HepG2 (cell line): ENCODE data around the gene FLOT2. TPM values are rescaled to one million over a fixed set of nuclear protein-coding genes. Genes with fewer than 3 reads are reported as not detected.

Experiments used
- ATAC-seq: fragments of 200-7000 bp; cut with Tn5 transposase; 3 replicates; pipeline ENCODE4 v1.9.1; 2020; ENCODE audit warnings: mild to moderate bottlenecking, moderate library complexity
- BruUV-seq: library from RNA; stranded (reverse); fragments of 400-500 nt; replicated peaks from 2 replicates; lab custom pipeline; 2021; lab: Mats Ljungman, UMichigan
- CTCF ChIA-PET: fragments of 300-600 bp; formaldehyde crosslinking; extraction: SDS; loops from one replicate; lab custom pipeline; 2021; ENCODE audit warnings: low total read pairs, inconsistent platforms, low intra/inter-chr PET ratio; lab: Yijun Ruan, JAX
- POLR2A ChIA-PET: fragments of 350-600 bp; sonication (Branson Sonifier 250); formaldehyde crosslinking; loops from one replicate; lab custom pipeline; 2020; ENCODE audit warnings: antibody characterized with exemption, inconsistent platforms; lab: Yijun Ruan, JAX
- DNase-seq: peaks from one replicate; pipeline ENCODE4 v3.0.0-alpha.2; 2015; ENCODE audit warnings: low spot score
- FAIRE-seq: peaks from 3 replicates; lab custom pipeline; 2011; peaks lifted over from hg19 to GRCh38; lab: Jason Lieb, UNC
- H2AFZ ChIP-seq: one replicate; pipeline ENCODE4 v1.6.1; 2011; ENCODE audit warnings: low read length, inconsistent platforms
- H3K27ac ChIP-seq: fragments of 300-600 bp; 3 replicates; pipeline ENCODE4 v1.8.0; 2011; ENCODE audit warnings: mixed run types, mild to moderate bottlenecking, mixed read lengths, low read length, inconsistent platforms; ENCODE audit not compliant: insufficient read depth; ENCODE audit errors: extremely low read length
- H3K27me3 ChIP-seq, 2 experiments: fragments of 200-600 bp in 1 of 2; 2 replicates in 1 of 2; 3 replicates in 1 of 2; pipeline versions ENCODE4 v1.6.0 to v1.8.0; 2011; ENCODE audit warnings: low read length in 2 of 2, mild to moderate bottlenecking in 2 of 2, moderate library complexity in 2 of 2, inconsistent platforms in 1 of 2; ENCODE audit not compliant: insufficient read depth in 2 of 2, control insufficient read depth in 1 of 2
- H3K36me3 ChIP-seq, 2 experiments: fragments of 200-600 bp in 1 of 2; replicated peaks in 1 of 2; 2 replicates in 1 of 2; 3 replicates in 1 of 2; pipeline versions ENCODE4 v1.5.1 to v1.8.0; 2011; ENCODE audit warnings: low read length in 2 of 2, inconsistent platforms in 1 of 2; ENCODE audit not compliant: insufficient read depth in 2 of 2, control insufficient read depth in 1 of 2
- H3K4me1 ChIP-seq: 2 replicates; pipeline ENCODE4 v1.5.1; 2012; ENCODE audit warnings: low read length, inconsistent platforms; ENCODE audit not compliant: insufficient read depth
- H3K4me2 ChIP-seq: 2 replicates; pipeline ENCODE4 v1.6.0; 2011; ENCODE audit warnings: low read depth, low read length, inconsistent platforms
- H3K4me3 ChIP-seq, 3 experiments: fragments of 200-600 bp in 1 of 3; sonication (generic), shearing (Covaris generic) in 1 of 3; replicated peaks in 1 of 3; 2 replicates each; pipeline ENCODE4 v1.5.1; 2011 to 2016; ENCODE audit warnings: low read length in 3 of 3, inconsistent platforms in 2 of 3, low read depth in 2 of 3, mild to moderate bottlenecking in 2 of 3, control low read depth in 1 of 3, mixed read lengths in 1 of 3; ENCODE audit not compliant: insufficient read depth in 1 of 3
- H3K79me2 ChIP-seq: one replicate; pipeline ENCODE4 v1.6.1; 2011; ENCODE audit warnings: low read length, inconsistent platforms; ENCODE audit not compliant: insufficient read depth
- H3K9ac ChIP-seq: 2 replicates; pipeline ENCODE4 v1.6.0; 2011; ENCODE audit warnings: mild to moderate bottlenecking, low read depth, low read length, inconsistent platforms; ENCODE audit not compliant: insufficient read depth
- H3K9me3 ChIP-seq: 2 replicates; pipeline ENCODE4 v1.5.1; 2012; ENCODE audit warnings: mild to moderate bottlenecking, low read length
- H4K20me1 ChIP-seq: 2 replicates; pipeline ENCODE4 v1.6.0; 2011; ENCODE audit warnings: inconsistent platforms, mild to moderate bottlenecking, low read length, moderate library complexity; ENCODE audit not compliant: insufficient read depth
- AKAP8 ChIP-seq: sonication (generic); formaldehyde crosslinking; IDR thresholded peaks from 2 replicates; pipeline ENCODE4 v1.5.1; 2020; ENCODE audit warnings: mild to moderate bottlenecking, missing genetic modification reagents
- HOXA5 ChIP-seq: sonication (generic); formaldehyde crosslinking; IDR thresholded peaks from 2 replicates; pipeline ENCODE4 v1.4.0; 2020; ENCODE audit warnings: missing genetic modification reagents
- MTF1 ChIP-seq: sonication (generic); formaldehyde crosslinking; IDR thresholded peaks from 2 replicates; pipeline ENCODE4 v1.5.0; 2020; ENCODE audit warnings: missing genetic modification reagents
- NPAS2 ChIP-seq: sonication (generic); formaldehyde crosslinking; IDR thresholded peaks from 2 replicates; pipeline ENCODE4 v1.8.0; 2022; ENCODE audit warnings: mild to moderate bottlenecking, missing genetic modification reagents, borderline replicate concordance
- RNF219 ChIP-seq: sonication (generic); formaldehyde crosslinking; IDR thresholded peaks from 2 replicates; pipeline ENCODE4 v1.5.0; 2020; ENCODE audit warnings: mild to moderate bottlenecking, missing genetic modification reagents
- ZHX1 ChIP-seq: sonication (generic); formaldehyde crosslinking; IDR thresholded peaks from 2 replicates; pipeline ENCODE4 v1.8.1; 2022; ENCODE audit warnings: low read depth, mild to moderate bottlenecking, missing genetic modification reagents
- ZNF281 ChIP-seq: sonication (generic); formaldehyde crosslinking; IDR thresholded peaks from 2 replicates; pipeline ENCODE4 v1.4.0; 2020; ENCODE audit warnings: missing genetic modification reagents, borderline replicate concordance
- WGBS: methylation state at CpG from one replicate; pipeline ENCODE4 v1.1.6; 2017; ENCODE audit warnings: low lambda C conversion rate; 5-methylcytosine and 5-hydroxymethylcytosine counted together
- in situ Hi-C: cut with HindIII; loops from 2 replicates; pipeline ENCODE4 v1.10.0; 2017; ENCODE audit warnings: low pct_unique_long_range_greater_than_20kb; ENCODE audit not compliant: extremely low pct_ligation_motif_present
- intact Hi-C: fragments of 100-400 bp; cut with micrococcal nuclease; formaldehyde crosslinking; loops from one replicate; pipeline ENCODE4 v1.10.0; 2022; ENCODE audit not compliant: unreplicated experiment
- polyA plus RNA-seq, 8 experiments: library from polyadenylated mRNA; depleted of rRNA in 3 of 8; stranded (reverse) in 7 of 8; unstranded in 1 of 8; fragments of >200 nt; fragmentation: Illumina TruSeq in 4 of 8; extraction: Trizol in 4 of 8; gene quantifications; 2 replicates each; pipeline versions ENCODE4 v1.2.1 to v1.2.3, GENCODE V29; 2011 to 2016; ENCODE audit warnings: low read depth in 4 of 8, missing spikeins in 1 of 8, mixed read lengths in 1 of 8; ENCODE audit not compliant: insufficient read depth in 1 of 8
- total RNA-seq, 5 experiments: library from RNA; depleted of rRNA; stranded (reverse); fragments of >200 nt; fragmentation: Illumina TruSeq; extraction: Trizol; gene quantifications; 2 replicates each; pipeline ENCODE4 v1.2.3, GENCODE V29; 2016; ENCODE audit warnings: low read depth in 1 of 5

The FLOT2 gene
- total and polyA plus RNA-seq, 2 of the 13 experiments (the other 11 are each of a cell fraction or from before 2014, with no cell fraction given): 54.3 to 54.5 TPM

- Histone ChIP-seq H3K79me2 (peaks cover 12% of the 10 kb centered on the region), H3K4me3 (no peak overlapping the region), H4K20me1 (no peaks in the 10 kb centered on the region)
- DNase-seq (no peak), FAIRE-seq (no peak)
- TF ChIP-seq NPAS2 (CRISPR knock-in tag) (no peak), AKAP8 (no peak), ZHX1 (CRISPR knock-in tag) (no peak), HOXA5 (CRISPR knock-in tag) (no peak), ZNF281 (no peak), RNF219 (CRISPR knock-in tag) (no peak), MTF1 (no peak)
- TF ChIP-seq, all 625 proteins: peak for 0
- peaks cover 29% of the 10 kb centered on the region for H3K4me1 ChIP-seq
- no peak overlapping the region for H3K4me2 ChIP-seq
- BruUV-seq: no TSS peak
- H3K9me3 ChIP-seq: no peaks in the 10 kb centered on the region
- ChIA-PET POLR2A (no interaction called here), CTCF (no interaction called here)
- peaks cover 0 to 1% of the 10 kb centered on the region in 2 experiments; a peak in 2 of 5 replicates for H3K27me3 ChIP-seq
- in situ Hi-C loops: no loop called here
- H3K36me3 ChIP-seq: no peaks in the 10 kb centered on the region
- no peak overlapping the region for H2AFZ ChIP-seq
- WGBS: 76% methylated on average over 10 of the region's 10 CpGs
- no peak for ATAC-seq
- no peak overlapping the region for H3K9ac ChIP-seq
- H3K27ac ChIP-seq: no peak overlapping the region
- intact Hi-C loops: no loop called here
Observed at GRCh38 chr17:28846231-28846630, 51.3 kb downstream of the FLOT2 start.
